HG02938 (cell line): ENCODE data around the gene VPS54.
"Not testable (repeated sequence)": the region's sequence is repeated elsewhere in the genome, so short reads cannot be mapped to it uniquely, and the experiment has no call there.

Source experiments
- ATAC-seq: cut with Tn5 transposase; IDR thresholded peaks from one replicate; pipeline ENCODE4 v1.9.1; 2021; ENCODE audit warnings: mild to moderate bottlenecking, moderate library complexity; ENCODE audit not compliant: unreplicated experiment

The VPS54 gene

DNA sequence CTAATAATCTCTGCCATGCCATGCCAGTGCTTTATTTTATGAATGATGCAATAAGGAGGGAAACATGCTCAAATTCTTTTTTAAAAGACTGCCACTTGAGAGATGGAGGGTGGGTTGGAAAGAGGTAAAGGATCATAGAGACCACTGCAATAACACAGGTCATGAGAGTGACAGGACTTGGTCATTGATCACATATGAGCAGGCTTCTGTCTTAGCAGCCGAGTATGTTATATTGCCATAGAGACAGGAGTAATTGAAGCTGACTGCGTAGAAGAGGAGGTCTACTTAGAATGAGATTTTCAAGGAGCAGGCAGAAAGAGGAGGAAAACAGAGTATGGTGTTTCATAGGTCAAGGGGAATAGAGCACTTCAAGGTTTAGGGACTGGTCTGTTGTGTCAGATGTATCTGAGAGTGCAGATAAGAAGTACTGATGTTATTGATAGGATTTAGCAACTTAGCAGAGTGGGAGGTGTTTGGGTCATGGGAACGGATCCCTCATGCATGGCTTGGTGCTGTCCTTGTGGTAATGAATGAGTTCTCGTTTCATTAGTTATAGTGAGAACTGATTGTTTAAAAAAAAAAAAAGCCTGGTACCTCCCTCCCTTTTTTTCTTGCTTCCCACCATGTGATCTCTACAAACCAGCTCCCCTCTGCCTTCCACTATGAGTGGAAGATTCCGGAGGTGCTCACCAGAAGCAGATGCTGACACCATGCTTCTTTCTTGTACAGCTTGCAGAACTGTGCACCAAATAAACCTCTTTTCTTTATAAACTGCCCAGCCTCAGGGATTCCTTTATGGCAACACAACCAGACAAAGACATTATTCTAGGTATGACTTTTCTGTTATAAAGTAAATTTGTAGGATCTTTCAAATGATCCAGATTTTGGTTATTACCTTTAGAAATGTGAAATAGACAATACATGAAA, 144.8 kb downstream of the VPS54 start:
- no peak for ATAC-seq

DNA sequence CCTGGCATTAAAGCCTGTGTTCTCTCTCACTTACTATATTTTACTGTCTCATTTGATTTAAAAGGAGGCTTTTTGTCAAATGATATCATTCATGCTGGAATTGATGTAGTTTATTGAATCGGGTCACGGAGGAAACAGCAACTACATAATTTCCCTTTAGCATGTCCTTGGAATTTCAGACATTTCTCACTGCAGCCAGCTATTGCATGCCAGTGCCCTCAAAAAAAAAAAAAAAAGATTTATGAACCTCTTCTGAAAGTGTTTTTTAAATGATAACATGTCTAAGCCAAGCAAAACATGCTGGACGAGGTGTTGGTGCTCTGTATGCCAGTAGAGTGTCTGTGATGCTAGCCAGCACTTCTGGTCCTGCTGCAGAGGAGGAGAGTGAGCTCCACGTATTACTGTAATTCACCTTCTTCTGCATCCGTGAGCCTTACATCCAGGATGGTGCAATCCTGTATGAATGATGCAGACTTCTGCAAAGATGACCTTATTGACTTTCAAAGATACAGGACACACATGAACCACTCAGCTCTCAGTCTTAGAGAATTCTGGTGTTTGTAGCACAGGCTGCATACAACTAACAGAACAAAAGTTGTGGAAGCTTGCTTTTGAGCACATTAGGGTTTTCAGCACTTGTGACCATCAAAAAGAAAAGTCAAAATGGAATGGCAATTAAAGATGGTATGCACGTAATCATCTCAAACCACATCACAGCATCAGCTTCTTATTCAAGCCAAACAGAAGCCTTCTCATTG, 146.5 kb downstream of the VPS54 start:
- no peak for ATAC-seq

DNA sequence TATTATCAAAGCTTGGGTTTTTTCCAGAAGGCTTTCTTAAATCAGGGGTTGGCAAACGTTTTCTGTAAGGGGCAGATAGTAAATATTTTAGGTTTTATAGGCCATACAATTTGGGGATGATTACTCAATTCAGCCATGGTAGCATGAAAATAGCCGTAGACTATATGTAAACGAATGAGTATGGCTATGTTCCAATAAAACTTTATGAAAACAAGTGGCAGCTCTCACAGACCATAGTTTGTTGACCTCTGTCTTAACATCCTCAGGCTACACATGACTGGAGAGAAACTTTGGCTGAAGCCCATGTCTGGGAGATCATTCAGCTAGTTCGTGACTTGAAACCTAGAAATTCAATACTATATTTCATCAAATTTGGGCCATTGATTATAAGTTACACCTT, 147.4 kb downstream of the VPS54 start:
- ATAC-seq = no peak

DNA sequence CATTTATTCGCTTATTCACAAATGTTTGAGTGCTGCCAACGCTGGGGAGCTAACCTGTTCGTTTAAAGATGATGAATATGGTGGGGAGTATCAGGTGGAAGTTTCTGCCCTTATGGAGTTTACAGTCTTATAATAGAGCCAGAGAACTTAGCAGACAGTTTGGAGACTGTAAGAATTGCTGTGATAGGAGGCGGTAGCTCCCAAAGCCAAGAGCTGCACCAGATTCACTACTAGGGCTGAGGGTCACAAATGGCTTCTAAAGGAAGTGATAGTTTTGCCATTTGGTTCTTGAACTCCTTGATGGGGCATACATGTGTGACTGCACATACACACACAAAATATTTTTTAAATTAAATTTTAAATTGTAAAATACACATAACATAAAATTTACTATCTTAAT, 148.5 kb downstream of the VPS54 start:
- ATAC-seq = no peak

DNA sequence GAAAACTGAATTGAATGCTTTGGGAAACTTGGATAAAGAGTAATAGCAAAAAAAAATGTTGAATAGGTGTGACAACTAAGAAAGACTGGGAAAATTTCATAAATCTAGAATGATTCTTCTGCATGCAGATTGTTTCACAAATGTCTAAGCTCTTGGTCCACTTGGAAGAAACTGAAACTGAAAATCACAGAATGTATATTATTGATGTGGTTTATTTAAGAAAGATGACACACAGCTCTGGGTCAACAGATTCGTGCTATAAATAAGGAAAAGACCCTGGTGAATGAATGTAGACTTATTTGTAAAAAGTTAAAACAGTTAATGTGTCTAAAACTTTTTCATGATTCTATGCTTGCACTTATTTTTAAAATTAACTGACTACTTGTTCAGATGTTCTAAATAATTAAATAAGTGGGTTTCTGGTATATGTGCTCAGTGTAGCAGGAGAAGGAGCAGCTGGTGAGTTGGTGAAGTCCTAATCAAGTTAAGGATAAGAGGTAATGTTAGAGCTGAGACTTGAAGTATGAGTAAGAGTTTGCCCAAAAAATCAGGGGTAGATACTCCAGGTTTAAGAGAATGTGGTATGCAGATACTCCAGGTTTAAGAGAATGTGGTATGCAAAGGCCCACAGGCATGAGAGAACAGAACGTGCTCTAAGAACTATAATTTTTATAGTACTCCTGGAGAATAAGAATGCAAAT, 153.1 kb downstream of the VPS54 start:
- no peak for ATAC-seq

DNA sequence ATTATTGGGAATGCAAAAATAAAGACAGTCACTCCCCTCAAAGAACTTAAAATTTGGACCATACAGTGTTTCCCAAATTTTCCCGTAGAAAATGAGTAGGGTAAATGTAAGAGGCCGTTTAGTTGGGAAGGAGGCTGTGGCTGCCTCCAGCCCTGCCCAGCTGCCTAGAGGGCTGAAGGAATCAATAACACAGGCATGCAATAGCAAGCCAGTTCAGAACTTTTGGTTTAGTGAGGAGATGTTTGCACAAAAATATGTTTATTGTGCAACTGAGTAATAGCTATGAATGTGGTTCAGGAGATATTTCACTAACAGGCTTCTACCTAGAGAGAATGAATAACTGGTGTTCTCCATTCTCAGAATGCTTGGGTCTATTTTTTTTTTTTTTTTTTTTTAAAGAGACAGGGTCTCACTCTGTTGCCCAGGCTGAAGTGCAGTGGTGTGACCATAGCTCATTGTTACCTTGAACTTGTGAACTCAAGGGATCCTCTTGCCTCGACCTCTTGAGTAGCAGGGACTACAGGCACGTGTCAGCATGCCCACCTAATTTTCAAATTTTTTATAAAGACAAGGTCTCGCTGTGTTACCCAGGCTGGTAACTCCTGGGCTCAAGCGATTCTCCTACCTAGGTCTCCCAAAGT, 153.9 kb downstream of the VPS54 start:
- no peak for ATAC-seq

DNA sequence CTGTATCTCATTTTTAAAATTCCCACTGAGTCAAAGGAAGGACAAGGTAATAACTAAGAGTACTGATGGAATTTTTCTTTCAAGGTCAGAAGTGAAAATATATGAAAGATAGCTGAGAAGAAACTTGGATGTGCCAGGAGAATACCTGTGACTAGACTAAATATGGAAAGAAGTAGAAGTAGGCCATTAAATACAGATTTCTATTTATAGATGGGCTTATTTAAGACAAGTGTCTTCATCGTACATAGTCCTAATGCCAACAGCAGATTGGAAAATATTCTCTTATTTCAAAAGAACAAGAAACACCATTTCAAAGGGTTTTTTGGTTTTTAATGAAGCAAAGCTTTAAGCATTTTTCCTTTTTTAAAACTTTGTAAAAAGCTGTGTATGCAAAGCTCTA, 155.5 kb downstream of the VPS54 start:
- ATAC-seq = no peak

DNA sequence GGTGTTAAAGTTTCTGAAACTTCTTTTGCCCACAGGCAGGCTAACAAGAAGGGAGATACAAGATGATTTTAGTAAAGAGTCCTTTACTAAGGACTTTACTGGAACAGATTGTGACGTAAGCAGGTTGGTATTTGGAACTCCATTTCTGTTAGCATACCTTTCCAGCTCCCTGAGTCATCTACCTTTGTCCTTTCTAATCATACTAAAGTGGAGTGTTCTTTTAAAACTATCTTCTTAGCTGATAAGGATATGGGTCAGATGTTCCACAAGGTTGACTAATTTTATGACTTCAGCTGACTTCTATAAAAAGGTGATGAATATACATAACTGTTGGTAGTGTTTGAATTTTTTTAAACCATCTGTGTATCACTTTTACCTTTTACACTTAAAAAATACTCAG, 156.4 kb downstream of the VPS54 start:
- no peak for ATAC-seq

DNA sequence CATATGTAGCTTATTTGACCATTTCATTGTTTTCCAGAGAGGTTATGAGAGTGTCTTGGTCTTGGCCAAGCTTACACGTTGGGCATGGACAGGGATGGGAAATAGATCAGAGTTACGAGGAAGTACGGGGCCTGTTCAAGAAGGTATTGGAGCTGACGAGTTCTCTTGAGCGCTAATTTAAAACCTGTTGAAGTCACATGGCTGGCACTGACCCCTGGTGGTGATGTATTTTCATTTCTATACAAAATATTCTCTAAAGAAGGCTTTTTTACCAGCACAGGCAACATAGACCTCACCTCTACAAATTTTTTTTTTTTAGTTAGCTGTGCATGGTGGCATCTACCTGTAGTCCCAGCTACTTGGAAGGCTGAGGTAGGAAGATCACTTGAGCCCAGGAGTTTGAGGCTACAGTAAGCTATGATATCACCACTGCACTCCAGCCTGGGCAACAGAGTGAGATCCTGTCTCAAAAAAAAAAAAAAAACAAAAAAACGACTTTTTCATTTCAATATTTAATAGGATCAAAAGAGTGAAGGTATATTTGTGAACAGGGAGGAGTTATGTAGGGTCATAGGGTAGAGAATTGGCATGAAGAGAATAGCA, 157.9 kb downstream of the VPS54 start:
- no peak for ATAC-seq

DNA sequence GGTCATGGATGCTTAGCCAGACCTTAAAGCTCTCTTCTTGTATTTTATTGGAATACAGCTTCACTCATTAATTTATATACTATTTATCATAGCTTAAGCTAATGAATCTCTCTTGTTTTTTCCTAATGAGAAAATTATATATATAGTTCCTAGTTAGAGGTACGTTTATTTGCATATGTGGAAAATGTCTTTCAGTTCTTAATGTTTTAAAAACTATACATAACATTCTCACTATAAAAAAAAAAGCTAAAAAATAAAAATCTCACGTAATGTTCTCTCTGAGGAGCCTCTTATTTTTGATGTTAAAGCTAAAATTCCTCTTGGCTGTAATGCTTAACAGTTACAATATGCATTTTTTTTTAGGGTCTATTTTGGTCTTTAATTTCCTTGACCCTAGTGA, 160.9 kb downstream of the VPS54 start:
- ATAC-seq = no peak

DNA sequence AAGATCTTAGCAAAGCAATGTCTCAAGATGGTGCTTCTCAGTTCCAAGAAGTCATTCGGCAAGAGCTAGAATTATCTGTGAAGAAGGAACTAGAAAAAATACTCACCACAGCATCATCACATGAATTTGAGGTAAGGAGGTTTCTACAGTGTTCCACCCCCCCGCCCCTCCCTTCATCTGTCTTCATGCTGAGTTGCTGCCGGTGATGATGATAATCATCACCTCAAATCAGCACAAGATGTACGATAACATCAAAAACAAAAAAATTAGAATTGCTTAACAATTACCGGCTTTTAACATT, 163.0 kb downstream of the VPS54 start:
- ATAC-seq = no peak

DNA sequence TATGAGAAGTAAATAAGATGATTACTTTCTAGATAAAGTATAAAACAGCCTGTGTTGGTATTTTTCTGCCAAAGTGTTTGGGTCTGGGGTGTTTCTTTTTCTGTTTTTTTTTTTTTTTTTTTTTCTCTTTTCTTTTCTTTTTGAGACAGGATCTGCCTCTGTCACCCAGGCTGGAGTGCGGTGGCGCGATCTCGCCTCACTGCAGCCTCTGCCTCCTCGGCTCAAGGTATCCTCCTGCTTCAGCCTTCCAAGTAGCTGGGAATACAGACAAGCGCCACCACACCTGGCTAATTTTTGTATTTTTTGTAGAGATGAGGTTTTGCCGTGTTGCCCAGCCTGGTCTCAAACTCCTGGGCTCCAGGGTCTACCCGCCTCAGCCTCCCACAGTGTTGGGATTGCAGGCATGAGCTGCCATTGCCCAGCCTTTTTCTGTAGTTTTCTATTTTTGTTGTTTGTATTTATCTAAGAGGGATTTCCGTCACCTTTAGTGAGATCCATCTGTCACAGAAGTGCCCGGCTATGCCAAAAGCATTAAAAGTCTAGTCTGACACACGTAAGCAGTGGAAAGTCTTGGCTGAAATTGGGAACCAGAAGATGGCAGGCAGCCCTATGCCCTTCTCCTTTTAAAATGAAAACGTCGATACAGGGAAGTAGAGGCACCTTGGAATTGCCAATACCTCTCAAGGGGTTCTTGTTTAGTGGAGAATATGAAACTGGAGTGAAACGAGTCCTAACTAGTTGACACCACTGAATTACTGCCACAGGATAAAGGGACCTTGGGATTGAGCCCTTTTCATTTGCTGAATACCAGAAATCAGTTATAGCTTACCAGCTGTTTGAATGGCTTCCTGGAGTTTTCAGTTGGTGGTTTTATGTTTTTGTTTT, 163.6 kb downstream of the VPS54 start:
- no peak for ATAC-seq

DNA sequence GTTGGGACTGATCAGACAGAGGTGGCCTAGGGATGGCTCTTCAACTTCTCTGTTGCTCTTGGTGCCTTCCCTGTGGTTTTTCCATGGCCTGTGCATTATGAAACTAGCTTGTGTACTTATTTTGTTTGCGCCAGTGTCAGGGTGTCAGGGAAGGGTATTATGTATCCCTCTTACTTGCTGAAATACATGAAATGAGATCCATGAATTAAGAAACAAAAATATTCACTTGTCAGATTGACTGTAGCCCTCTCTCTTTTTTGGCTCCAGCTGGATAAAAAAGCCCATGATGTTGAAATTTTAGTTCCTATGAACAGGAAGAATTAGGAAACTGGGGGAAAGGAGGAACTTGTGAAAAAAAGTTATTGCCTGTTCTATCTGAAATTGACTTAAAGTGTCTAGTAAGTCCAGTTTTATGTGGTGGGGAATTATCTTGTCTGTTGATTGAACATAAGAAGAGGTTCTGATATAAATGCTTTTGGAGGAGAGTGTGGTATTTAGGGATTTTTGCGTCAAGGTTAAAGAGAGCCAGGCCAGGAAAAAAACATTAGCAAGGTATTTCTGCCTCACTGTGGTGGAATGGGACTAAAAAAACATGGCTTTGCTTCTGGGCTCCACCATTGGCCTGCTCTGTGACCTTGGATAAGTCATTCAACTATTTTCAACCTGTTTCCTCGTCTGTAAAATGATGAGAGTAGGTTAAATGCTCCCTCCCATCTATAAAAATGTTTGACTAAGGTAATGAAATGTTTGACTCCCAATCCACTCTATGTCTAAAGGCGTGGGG, 165.5 kb downstream of the VPS54 start:
- ATAC-seq = no peak

DNA sequence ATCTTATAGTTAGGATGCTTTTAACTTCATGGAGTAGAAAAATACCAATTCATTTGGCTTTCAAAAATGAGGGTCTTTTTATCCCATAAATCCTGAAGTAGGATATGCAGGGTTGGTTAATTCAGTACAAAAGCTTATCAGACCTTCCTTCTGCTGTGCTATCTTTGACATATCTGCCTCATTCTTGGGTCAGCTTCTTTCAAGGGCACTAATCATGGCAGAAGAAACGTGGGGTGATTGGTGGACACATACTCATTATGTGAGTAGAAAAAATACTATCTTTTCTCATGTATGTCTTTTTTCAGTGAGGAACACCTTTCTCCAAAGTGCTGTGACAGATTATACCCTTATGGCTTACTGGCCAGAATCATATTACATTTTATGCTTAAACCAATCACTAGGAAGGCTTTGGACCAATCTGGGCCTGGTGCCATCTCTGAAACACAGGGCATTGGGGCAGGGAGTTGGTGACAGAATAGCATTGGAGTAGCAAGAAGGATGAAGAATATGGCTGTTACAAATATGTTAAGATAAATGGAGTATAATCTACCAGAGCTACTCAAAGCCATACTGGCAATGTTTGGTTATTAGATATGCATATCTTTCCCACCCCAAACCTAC, 167.4 kb downstream of the VPS54 start:
- ATAC-seq = no peak

DNA sequence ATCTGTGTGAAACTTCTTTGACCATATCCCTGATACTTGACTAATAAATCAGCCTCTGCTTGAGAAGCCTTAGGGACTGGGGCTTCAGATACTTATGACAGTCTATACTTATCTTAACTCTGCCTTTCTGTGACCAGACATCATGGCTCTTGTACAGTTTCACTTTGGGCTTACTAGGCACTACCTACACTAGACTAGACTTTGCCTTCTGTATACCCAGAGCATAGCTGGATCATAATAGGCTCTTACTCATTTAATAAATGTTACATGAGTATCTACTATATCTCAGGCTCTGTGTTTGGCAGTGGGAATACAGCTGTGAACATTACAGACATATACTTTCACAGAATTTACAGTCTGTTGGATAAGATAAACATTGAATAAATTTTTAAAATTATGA, 168.6 kb downstream of the VPS54 start:
- ATAC-seq = no peak

DNA sequence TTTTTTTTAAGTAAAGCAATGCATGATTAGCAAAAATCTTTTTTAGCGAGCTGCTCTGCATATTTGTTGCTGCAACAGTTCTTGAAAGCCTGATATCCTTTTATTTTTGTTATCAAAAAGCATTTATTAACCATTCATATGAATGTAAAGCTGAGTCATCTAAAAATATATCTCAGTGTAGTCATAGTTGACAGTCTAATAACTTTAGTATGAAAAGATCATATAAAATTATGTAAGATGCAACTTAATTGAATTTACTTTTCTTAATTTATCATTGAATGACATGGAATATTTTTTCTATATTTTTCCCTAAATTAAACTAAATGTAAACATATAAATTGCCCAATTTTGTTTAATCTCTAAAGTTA, 169.0 kb downstream of the VPS54 start:
- ATAC-seq = no peak

DNA sequence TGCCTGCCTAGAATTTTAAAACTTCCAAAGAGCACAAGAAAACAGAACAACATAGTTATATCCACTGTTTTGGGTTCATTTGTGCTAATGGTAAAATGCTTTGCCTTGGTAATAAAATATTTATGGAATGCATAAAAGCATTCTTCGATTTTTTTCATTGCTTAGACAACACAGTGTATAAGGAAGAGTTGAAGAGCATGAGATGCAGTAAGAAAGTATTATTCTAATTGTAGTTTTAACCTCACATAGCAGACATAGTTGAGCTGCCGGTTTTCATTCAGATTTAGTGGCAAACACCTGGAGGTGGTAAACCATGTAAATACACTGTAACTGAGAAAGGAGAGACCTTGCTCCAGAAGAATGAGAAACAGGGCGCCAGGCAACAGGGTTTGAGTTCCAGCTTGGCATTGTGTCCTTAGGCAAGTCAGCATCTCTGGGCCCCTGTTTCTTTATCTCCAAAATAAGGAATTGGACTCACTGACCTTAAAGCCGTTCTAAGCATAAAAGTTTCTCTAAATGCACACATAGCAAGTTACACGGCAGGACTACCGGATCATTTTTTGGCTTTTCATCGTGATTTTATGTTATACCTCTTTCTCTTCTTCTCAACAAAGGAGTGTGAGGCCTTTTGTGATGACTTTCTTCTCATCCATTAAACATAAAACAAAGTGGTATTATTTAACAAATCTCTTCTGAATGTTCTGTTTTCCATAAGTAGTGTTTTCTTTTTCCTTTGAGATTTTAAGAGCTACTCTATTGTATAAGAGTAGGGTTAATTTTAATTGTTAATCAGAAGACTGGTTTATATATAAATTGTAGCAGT, 169.6 kb downstream of the VPS54 start:
- ATAC-seq = no peak

DNA sequence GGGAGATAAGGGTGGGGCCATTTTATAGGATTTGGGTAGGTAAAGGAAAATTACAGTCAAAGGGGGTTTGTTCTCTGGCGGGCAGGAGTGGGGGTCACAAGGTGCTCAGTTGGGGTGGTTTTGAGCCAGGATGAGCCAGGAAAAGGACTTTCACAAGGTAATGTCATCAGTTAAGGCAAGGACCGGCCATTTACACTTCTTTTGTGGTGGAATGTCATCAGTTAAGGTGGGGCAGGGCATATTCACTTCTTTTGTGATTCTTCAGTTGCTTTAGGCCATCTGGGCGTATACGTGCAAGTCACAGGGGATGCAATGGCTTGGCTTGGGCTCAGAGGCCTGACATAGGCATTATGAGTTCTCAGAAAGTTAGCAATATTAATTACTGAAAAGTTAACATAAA, 171.7 kb downstream of the VPS54 start:
- not testable (repeated sequence) for ATAC-seq
